ENCODE data around the gene CDH22.

CDH22 gene

DNA sequence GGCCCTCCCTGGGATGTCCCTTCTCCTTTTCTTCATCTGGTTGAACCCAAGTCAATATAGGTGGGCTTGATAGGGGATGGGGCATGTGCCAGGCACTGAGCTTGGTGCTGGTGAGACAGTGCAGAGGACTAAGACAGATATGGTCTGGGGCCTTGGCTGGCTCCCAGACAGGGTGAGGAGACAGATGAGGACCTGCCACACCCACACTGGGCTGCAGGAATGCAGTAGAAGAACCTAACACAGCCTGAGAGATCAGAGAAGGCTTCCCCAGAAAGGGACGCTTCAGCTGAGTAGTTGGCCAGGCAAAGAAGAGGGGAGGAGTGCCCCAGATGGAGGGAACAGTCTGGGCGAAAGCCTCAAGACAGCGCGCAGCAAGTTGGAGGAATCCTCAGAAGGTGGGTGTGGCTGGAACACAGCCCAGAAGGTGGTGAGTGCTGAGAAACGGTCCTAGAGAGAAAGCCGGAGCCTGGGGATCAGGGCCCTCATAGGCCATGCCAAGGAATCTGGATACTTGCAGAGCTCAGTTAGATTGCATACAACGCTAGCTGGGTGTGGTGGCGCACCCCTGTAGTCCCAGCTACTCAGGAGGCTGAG lies 163.8 kb downstream of the CDH22 start:
- no peak for DNase-seq (ENCODE audit: low spot score)

DNA sequence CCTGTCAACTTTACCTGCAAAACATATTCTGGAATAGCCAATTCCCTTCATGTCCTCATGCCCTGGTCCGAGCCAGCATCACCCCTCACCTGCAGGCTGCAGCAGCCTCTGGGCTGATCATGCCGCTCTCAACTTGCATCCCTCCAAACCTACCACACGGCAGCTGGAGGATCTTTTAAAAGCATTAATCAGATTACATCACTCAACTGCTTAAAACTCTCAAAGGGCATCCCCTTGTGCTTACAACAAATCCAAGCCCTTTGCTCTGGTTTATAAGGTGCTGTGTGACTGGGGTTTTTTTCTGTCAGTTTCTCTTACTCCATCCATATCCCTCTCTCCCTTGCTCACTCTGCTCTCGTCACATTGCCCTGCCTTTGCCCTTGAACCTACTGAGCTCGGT lies 166.2 kb downstream of the CDH22 start:
- DNase-seq (ENCODE audit: low spot score), result no peak

DNA sequence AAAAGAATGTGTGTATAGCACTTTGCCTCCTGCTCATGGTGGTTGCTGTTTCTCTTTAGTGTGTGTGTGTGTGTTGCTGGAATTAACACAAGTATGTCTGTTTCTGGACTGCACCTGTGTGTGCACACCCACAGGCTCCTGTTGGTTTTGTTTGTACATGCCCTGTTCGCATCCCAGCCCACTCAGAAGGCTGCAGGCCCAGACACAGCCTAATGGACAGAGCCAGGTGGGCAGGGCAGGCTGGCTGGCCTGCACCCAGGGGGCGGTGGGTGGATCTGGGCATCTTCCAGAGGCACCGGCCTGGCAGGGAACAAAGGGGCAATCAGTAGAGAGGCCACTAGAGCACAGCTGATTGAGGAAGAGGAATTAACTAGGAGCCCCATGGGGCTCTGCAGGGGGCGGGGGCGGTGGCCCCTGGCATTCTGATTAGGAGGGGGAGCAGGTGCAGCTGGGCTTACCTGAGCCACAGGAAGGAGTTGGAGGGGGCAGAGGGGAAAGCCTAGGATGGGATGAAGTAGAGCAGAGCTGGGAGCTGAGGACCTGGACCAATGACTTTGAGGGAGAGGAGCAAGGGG lies 168.3 kb downstream of the CDH22 start:
- DNase-seq (ENCODE audit: low spot score), result no peak

DNA sequence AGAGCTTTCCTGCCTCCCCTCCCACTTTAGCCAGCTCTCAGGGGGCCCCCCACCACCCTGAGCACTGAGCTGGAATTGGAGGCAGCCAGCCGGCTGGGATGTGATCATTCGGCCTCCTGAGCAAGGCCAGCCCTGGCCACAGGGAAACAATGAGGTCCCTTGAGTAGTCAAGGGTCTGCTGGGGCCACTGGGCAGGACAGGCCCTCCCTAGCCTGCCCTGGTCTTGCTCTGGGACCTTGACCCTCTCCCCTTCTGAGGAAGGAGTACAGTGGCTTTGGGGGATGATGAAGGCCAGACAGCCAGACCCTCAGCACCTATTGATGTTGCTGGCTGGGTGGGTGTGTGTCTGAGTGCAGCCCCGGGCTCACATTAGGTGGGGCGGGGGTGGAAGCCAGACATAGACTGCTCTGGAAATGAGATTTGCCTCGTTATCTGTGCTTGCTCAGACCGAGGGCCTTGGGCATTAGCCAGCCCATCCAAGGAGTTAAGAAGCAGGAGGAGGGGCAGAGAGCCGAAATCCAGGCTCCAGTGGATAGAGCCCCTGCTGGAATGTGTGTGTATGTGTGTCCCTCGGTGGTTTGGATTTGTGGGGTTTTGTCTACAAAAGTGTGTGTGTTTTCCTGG lies 168.9 kb downstream of the CDH22 start:
- DNase-seq (ENCODE audit: low spot score), result no peak

DNA sequence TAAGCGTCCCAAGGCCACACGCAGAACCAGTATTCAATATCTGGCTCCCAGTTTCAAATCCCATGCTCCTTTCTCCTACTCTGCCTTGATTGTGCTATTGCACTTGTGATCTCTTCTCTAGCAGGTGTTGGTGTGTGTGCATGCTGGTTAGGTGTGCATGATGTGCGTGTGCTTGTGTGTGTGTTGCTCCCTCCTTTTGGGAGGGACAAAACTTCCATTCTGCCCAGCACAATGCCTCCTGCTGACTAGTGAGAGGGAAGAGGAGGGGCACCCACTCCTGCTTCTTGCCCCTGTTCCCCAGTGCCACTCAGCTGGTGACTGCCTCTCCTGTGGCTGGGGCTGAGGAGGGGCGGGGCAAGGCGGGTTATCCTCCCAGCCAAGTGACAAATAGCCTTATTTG lies 170.5 kb downstream of the CDH22 start:
- DNase-seq (ENCODE audit: low spot score), result no peak

DNA sequence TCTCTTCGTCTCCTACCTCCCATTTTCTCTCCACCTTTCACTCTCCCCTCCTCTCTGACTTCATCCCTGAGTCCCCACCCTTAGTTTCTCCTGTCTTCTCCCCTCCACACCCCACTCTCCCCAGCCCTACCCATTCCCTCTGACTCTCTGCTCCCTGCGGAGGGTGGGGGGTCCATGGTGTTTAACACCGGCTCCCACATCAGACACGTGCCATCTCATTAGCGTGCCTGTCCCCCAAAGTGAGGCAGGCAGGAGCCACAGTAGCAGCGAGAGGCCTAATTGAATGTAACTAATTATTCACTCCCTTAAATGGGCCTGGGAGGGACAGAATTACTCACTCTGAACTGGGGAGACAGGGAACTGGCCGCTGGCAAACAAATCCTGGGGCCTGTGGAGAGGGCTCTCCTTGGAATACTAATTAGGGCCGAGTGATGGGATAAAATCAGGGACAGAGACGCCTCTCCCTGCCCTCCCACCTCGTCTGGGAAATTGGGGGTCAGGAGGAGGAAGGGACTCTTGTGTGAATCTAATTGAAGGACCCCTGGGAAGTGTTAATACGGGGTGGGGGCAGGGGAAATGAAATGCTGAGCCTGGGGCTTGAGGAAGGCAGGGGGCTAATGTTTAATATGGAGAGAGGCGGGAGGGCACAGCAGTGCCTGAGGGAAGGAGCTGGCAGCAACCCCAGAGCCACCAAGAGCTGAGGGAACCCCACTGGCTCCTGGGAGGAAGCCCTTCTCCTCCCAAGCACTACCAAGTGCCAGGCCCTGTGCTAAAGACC lies 172.3 kb downstream of the CDH22 start:
- no peak for DNase-seq (ENCODE audit: low spot score)

DNA sequence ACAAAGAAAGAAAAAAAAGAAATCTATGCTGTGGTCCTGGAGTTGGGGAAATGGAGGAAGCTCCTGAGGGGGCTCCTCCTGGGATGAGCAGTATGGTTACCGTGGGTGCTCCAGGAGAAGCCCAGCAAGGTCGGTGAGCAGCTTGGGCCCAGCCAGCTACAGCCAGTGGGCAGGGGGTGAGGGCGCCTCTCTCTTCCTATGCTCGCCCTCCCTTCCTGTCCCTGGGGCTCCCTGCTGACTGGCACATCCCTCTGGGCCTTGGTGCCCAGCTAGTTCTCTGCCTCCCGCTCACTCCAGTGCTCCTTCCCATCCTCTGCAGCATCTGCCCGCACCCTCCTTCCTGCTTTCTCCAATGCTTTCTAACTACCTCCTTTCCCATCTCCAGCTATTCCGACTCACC lies 173.6 kb downstream of the CDH22 start:
- DNase-seq (ENCODE audit: low spot score), result no peak

DNA sequence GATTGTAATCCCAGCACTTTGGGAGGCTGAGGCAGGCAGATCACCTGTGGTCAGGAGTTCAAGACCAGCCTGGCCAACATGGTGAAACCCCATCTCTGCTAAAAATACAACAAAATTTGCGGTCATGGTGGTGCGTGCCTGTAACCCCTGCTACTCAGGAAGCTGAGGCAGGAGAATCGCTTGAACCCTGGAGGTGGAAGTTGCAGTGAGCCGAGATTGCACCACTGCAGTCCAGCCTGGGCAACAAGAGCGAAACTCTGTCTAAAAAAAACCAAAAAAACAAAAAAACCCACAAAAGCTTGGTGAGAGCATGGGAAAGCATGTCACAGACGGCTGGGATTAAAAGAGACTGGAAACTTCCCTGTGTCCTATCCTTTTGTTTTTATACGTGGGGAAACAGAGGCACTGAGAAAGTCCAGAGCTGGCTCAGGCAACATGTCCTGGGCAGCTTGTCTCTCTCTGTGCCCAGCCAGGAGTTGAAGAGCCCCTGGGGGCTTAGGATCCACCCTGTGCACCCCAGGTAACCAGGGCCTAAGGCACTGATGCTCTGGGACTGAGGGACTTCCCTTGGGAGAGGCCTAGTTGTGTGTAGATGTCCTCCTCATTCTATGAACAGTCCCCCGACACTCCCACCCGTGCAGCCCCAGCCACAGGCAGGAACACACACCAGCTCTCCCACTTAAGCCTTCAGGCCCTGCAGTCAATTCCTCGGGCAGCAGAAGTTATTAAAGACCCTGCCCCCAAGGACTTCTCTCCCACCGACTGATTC lies 174.2 kb downstream of the CDH22 start:
- no peak for DNase-seq (ENCODE audit: low spot score)

DNA sequence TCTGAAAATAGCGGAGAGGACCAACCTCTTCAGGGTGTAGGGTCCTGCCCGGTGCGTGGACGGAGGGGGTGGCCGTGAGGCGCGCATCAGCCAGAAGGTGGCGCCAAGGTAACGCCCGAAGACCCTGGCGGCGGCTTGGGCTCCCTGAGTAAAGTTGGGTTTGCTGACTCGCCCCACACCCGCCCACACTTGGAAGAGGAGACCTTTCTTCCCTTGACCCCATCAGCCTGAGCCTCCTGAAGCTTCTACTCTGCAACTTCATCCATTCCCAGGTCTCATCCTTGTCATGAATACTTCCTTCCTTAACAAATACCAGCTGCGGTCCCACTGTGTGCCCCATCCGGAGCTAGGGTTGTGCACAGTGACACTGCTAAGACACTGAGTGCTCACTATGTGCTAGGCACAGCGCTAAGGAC lies 175.6 kb downstream of the CDH22 start:
- DNase-seq (ENCODE audit: low spot score), result peak; percentile 11

DNA sequence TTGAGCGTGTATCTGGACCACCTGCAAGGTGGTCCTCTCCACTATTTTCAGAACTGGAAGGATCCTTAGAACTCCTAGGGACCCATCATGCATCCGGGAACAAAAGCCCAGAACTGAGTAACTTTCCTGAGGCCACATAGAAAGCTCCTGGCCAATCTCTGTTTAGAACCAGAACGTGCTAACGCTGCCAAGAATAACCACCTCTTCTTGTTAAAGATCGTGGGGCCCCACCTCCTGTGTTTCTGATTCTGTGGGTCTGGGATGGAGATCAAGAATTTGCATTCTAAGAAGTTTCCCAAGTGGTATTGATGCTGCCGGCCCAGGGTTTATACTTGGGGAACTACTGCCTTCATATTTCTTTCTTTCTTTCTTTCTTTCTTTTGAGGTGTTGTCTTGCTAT lies 176.9 kb downstream of the CDH22 start:
- DNase-seq (ENCODE audit: low spot score), result no peak

DNA sequence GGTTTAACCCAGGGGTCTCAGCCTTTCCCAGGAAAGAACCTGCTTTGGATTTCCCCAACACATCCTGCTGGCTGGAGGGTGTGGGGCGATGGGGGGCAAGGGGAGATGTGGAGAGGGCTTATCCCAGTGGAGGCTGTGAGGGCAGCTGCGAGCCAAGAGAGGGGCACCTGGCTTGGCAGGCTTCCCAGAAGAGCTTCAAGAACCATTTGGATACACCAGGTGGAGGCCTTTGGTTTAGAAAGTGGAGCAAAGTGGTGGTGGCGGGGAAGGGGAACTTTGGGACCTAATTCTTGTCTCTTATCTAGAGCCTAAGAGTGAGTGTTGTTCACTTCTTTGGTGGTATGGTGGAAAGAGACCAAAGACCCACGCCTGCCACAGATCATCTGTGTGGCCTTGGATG lies 177.8 kb downstream of the CDH22 start:
- DNase-seq (ENCODE audit: low spot score), result no peak

DNA sequence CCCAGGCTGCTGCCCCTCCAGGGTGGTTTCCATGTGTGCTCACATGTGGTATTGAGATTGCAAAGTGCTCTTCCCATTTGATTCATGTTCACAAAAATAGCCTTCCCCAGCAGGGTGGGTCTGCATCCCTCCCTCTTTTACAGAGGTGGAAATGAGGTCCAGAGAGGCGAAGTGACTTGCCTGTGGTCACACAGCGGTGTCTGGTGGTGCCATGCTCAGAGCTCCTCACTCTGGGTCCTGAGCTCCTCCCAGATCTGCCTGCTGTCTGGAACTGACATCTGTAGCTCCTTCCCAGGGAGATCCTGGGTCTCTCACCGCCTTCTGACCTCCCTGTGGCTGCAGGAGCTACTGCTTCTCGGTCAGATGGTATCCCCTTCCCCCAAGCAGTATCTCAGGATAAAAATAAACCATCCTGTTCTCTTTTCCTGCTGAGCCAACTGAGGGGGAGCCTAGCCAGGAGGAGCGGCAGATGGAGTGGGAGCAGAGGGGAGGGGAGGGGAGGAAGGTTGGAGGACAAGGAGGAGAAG lies 178.3 kb downstream of the CDH22 start:
- DNase-seq (ENCODE audit: low spot score), result no peak

DNA sequence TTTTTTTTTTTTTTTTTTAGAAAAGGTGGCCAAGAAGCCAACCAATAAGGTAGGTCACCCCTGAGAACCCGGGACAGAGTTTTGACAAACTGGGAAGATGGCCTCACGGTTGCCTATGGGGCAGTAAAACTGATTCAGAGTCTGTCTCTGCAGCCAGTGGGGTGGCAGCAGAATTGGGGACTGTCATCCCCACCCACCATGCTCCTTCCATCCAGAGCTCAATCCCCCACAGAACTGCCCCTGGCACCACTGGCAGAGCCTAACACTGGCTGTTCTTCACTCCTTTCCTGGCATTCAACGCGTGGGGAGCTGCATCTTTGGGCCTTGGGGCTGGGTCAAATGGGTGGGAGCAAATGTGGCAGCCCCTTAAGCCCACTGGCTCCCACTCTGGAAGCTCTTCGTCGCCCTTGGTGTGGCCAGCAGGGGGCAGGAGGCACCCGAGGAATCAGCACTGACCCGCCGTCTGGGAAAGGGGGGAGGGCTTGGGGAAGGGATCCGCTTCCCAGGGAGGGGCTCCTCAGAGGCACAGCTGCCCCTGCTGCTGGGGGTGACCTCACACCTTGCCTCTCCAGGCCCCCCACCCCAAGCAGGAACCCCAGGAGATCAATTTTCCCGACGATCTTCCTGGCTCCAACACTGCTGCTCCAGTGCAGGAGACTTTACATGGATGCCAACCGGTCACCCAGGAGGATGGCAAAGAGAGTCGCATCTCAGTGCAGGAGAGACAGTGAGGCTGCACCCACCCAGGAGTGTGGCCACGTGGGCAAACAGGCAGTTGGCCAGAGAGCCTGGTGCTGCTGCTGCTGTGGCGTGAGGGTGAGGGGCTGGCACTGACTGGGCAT lies 179.8 kb downstream of the CDH22 start:
- DNase-seq (ENCODE audit: low spot score), result no peak

DNA sequence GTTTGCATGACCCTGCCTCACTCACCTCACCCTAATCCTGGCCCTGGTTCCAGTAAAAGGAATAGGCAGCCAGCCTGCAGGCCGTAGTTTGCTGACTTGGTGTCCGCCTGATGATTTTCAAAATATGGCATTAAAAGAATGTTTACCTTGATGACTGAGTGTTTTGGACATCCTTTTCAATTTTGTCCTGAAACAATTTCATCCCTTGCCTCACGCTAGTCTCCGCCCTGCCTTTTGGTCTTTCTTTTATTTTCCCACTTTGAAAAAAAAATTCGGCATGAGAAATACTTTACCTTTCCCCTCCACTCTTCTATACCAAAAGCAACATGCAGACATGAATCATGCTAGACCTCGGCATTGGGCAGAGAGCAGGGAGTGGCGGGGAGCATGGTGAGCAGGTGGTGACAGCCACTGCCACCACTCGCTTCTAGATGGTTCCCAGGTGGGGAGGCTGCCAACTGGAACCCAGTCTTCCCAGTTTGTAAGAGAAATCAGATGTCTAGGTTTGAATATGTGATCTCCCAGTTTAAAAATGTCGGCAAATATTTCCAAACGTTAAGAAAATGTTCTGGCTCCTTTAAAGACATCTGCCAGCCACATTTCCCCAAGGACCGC lies 180.8 kb downstream of the CDH22 start:
- no peak for DNase-seq (ENCODE audit: low spot score)

DNA sequence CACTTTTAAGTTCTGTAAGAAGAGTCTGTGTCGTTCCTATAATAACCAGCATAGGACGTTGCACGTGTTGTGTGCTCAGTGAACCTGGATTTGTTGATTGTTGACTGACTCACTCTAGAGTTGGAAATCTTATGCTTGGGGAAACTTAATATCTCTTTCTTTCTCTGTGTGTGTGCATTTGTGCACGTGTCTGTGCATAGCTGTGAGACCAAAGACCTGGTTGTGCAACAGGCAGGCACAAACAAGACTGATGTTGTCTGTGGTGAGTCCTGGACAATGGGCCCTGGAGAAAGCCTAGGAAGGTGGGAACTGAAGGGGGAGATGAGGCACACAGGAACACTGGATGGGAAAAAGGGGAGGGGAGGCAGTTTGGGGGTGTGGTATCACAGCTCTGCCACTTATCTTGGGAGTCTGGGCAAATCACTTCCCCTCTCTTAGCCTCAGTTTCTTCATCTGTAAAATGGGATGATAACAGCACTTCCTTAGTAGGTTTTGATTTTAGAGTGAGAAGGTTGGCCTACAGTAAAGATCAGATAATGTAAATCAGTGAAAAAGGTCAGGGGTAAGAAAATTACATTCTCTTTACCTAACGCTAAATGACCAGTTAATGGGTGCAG lies 181.8 kb downstream of the CDH22 start:
- DNase-seq (ENCODE audit: low spot score), result no peak

All from pons (tissue), 1 donor.